ENCODE results near the gene ARMC2. TPM values are rescaled to one million over a fixed set of nuclear protein-coding genes. Genes with fewer than 3 reads are reported as not detected.

Gene ARMC2
- total and polyA plus RNA-seq, 2 experiments from 2014 or later = 2.7 to 4.4 TPM

DNA sequence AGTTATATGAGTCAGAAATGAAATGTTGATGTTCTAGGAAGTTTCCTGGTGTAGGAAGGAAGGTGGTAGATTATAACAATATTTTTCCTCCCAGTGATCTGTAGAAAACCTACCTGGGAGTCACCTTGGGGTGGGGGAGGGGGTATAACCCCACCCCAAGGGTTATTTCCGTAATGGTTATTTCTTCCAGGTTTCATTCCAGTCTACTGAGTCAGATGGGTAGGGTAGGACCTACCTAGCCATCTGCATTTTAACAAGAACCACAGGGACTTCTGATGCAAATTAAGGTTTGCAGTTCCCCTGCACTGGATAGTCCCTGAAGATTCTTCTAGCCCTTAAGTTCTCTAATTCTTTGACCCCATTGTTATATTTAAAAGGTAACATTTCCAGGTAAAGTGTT, 88.9 kb downstream of the ARMC2 start (continued):
- TF ChIP-seq POLR2AphosphoS5 (IDR thresholded peaks at IDR 0.05; ENCODE audit: low read depth) = no peak
- TF ChIP-seq, protein P1, sequence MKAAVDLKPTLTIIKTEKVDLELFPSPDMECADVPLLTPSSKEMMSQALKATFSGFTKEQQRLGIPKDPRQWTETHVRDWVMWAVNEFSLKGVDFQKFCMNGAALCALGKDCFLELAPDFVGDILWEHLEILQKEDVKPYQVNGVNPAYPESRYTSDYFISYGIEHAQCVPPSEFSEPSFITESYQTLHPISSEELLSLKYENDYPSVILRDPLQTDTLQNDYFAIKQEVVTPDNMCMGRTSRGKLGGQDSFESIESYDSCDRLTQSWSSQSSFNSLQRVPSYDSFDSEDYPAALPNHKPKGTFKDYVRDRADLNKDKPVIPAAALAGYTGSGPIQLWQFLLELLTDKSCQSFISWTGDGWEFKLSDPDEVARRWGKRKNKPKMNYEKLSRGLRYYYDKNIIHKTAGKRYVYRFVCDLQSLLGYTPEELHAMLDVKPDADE (IDR thresholded peaks at IDR 0.05) = no peak
- no peak for TF ChIP-seq STAT1 (IDR thresholded peaks at IDR 0.05; ENCODE audit: unreplicated experiment)
- TF ChIP-seq ZNF331 (CRISPR knock-in tag; IDR thresholded peaks at IDR 0.05; ENCODE audit: low read depth) = no peak
- TF ChIP-seq JUNB (IDR thresholded peaks at IDR 0.05; ENCODE audit: unreplicated experiment) = no peak
- TF ChIP-seq NANOG (IDR thresholded peaks at IDR 0.05; ENCODE audit: borderline replicate concordance) = no peak
- no peak for TF ChIP-seq EZH2 (IDR thresholded peaks at IDR 0.05; ENCODE audit: low read depth, unreplicated experiment)
- no peak for TF ChIP-seq ZNF114 (CRISPR knock-in tag; IDR thresholded peaks at IDR 0.05)

DNA sequence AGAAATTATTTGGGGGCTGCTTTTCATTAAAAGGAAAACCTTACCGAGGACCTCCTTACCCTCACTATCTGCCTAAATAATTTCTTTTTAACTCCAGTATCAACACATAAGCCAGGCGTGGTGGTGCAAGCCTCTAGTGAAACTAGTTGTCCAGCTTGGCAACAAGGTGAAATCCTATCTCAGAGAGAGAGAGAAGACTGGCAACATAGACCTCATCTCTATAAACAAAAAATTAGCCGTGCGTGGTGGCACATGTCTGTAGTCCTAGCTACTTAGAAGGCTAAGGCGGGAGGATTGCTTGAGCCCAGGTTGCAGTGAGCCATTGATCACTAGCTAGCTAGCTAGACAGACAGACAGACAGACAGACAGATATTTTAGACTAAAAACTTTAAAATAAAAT, 92.5 kb downstream of the ARMC2 start:
- H3K4me3 ChIP-seq = no peak overlapping the region
- H3K4me1 Mint-ChIP-seq = peaks cover 22% of the 10 kb centered on the region
- H3K79me2 ChIP-seq (replicated peaks; ENCODE audit: insufficient read depth) = no peaks in the 10 kb centered on the region
- peaks cover 17% of the 10 kb centered on the region for H3K4me1 ChIP-seq (ENCODE audit: insufficient read depth)
- peaks cover 7% of the 10 kb centered on the region for H3K27me3 Mint-ChIP-seq (ENCODE audit: insufficient read depth, low read depth, poor library complexity)
- H3K27ac Mint-ChIP-seq = no peak overlapping the region
- H3K36me3 Mint-ChIP-seq (ENCODE audit: low read depth) = peaks cover 4% of the 10 kb centered on the region; the same call in 1 of the 3 replicates
- no peak overlapping the region for H3K4me3 Mint-ChIP-seq
- no peaks in the 10 kb centered on the region for H3K27me3 ChIP-seq (ENCODE audit: insufficient read depth)
- H2AFZ ChIP-seq = no peak overlapping the region
- no peaks in the 10 kb centered on the region for H3K36me3 ChIP-seq (ENCODE audit: insufficient read depth)
- H3K27ac ChIP-seq (ENCODE audit: low read depth) = no peak overlapping the region
- H3K4me2 ChIP-seq = no peak overlapping the region
- no peaks in the 10 kb centered on the region for H4K20me1 ChIP-seq (replicated peaks; ENCODE audit: insufficient read depth)
- H3F3A ChIP-seq (replicated peaks; ENCODE audit: low read depth) = no peaks in the 10 kb centered on the region
- DNase-seq (ENCODE audit: low spot score) (no peak), ATAC-seq (no peak)
- H3K9me3 Mint-ChIP-seq = no peaks in the 10 kb centered on the region
- H3K9me2 ChIP-seq (ENCODE audit: insufficient read depth) = no peaks in the 10 kb centered on the region
- no peak for TF ChIP-seq ZNF114 (CRISPR knock-in tag; IDR thresholded peaks at IDR 0.05)
- TF ChIP-seq ZNF331 (CRISPR knock-in tag; IDR thresholded peaks at IDR 0.05; ENCODE audit: low read depth) = no peak
- TF ChIP-seq, protein P1 (IDR thresholded peaks at IDR 0.05) = no peak

DNA sequence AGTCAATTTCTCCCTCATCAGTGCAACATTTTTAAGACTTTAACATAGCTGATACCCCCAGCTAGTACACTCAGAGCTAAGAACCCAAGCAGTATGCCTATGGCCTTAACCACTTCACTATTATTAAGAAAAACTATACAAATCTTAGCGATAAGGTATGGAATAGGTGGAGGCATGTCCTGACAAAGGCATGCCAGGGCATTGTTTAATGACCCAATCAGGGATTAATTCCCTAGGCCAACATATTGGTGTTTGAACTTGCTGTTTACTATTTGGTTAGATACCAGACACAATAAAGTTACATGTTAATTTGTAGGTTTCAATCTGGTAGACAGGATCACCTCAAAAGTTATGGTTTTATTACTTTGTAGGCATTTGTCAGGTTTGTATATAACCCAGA, 93.1 kb downstream of the ARMC2 start:
- Mint-ChIP-seq H3K9me3 (no peaks in the 10 kb centered on the region), H3K4me1 (peaks cover 26% of the 10 kb centered on the region), H3K4me3 (no peak overlapping the region), H3K27me3 (ENCODE audit: insufficient read depth, low read depth, poor library complexity) (peaks cover 7% of the 10 kb centered on the region), H3K36me3 (ENCODE audit: low read depth) (peaks cover 4% of the 10 kb centered on the region; the same call in 1 of the 3 replicates), H3K27ac (no peak overlapping the region)
- Histone ChIP-seq H3K27ac (ENCODE audit: low read depth) (no peak overlapping the region), H4K20me1 (replicated peaks; ENCODE audit: insufficient read depth) (no peaks in the 10 kb centered on the region), H3K4me2 (no peak overlapping the region), H3K4me1 (ENCODE audit: insufficient read depth) (peaks cover 17% of the 10 kb centered on the region), H3K27me3 (ENCODE audit: insufficient read depth) (no peaks in the 10 kb centered on the region), H3K79me2 (replicated peaks; ENCODE audit: insufficient read depth) (no peaks in the 10 kb centered on the region), H3K4me3 (no peak overlapping the region), H3K36me3 (ENCODE audit: insufficient read depth) (no peaks in the 10 kb centered on the region), H3F3A (replicated peaks; ENCODE audit: low read depth) (no peaks in the 10 kb centered on the region), H2AFZ (peak overlapping the region; percentile 40; the same call in 1 of the 2 replicates), H3K9me2 (ENCODE audit: insufficient read depth) (no peaks in the 10 kb centered on the region)
- DNase-seq (ENCODE audit: low spot score) (no peak), ATAC-seq (no peak)
- TF ChIP-seq POLR2AphosphoS5 (IDR thresholded peaks at IDR 0.05; ENCODE audit: low read depth) (no peak), CREB1 (CRISPR knock-in tag; IDR thresholded peaks at IDR 0.05; ENCODE audit: low read depth) (no peak)
- TF ChIP-seq, protein P2, sequence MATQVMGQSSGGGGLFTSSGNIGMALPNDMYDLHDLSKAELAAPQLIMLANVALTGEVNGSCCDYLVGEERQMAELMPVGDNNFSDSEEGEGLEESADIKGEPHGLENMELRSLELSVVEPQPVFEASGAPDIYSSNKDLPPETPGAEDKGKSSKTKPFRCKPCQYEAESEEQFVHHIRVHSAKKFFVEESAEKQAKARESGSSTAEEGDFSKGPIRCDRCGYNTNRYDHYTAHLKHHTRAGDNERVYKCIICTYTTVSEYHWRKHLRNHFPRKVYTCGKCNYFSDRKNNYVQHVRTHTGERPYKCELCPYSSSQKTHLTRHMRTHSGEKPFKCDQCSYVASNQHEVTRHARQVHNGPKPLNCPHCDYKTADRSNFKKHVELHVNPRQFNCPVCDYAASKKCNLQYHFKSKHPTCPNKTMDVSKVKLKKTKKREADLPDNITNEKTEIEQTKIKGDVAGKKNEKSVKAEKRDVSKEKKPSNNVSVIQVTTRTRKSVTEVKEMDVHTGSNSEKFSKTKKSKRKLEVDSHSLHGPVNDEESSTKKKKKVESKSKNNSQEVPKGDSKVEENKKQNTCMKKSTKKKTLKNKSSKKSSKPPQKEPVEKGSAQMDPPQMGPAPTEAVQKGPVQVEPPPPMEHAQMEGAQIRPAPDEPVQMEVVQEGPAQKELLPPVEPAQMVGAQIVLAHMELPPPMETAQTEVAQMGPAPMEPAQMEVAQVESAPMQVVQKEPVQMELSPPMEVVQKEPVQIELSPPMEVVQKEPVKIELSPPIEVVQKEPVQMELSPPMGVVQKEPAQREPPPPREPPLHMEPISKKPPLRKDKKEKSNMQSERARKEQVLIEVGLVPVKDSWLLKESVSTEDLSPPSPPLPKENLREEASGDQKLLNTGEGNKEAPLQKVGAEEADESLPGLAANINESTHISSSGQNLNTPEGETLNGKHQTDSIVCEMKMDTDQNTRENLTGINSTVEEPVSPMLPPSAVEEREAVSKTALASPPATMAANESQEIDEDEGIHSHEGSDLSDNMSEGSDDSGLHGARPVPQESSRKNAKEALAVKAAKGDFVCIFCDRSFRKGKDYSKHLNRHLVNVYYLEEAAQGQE (IDR thresholded peaks at IDR 0.05; ENCODE audit: unreplicated experiment) = no peak

Measured in GM23338 (cell line).